ENCODE data around the gene C1QB.
"Not testable (repeated sequence)": the region's sequence is repeated elsewhere in the genome, so short reads cannot be mapped to it uniquely, and the experiment has no call there.

Gene C1QB

GRCh38 chr1:22658385-22659163, 5.5 kb downstream of the C1QB start:
- Histone ChIP-seq H3K4me3 (no peak overlapping the region), H3K27ac (no peak overlapping the region)

GRCh38 chr1:22660716-22661241, 7.7 kb downstream of the C1QB start:
- Histone ChIP-seq H3K27ac (no peak overlapping the region), H3K4me3 (no peak overlapping the region)

- Histone ChIP-seq H3K27ac (no peak overlapping the region), H3K4me3 (no peak overlapping the region)
Measured at GRCh38 chr1:22661880-22662279, 8.8 kb downstream of the C1QB start.

GRCh38 chr1:22662318-22662717, 9.3 kb downstream of the C1QB start:
- Histone ChIP-seq H3K27ac (no peak overlapping the region), H3K4me3 (no peak overlapping the region)

GRCh38 chr1:22662986-22663408, 10.0 kb downstream of the C1QB start:
- H3K27ac ChIP-seq, result no peak overlapping the region

GRCh38 chr1:22665752-22666151, 12.7 kb downstream of the C1QB start:
- H3K4me3 ChIP-seq, result no peak overlapping the region
- H3K27ac ChIP-seq, result no peak overlapping the region

More at GRCh38 chr1:22662986-22663408, 10.0 kb downstream of the C1QB start:
- H3K4me3 ChIP-seq, result no peak overlapping the region

- Histone ChIP-seq H3K4me3 (no peak overlapping the region), H3K27ac (no peak overlapping the region)
Measured at GRCh38 chr1:22666412-22666811, 13.4 kb downstream of the C1QB start.

- not testable (repeated sequence) for H3K27ac ChIP-seq, H3K4me3 ChIP-seq
Measured at GRCh38 chr1:22668840-22669239, 15.8 kb downstream of the C1QB start.

- Histone ChIP-seq H3K27ac (no peak overlapping the region), H3K4me3 (no peak overlapping the region)
Measured at GRCh38 chr1:22670352-22670975, 17.4 kb downstream of the C1QB start.

GRCh38 chr1:22671999-22672398, 19.0 kb downstream of the C1QB start:
- Histone ChIP-seq H3K4me3 (no peak overlapping the region), H3K27ac (no peak overlapping the region)

GRCh38 chr1:22673486-22674409, 20.7 kb downstream of the C1QB start:
- Histone ChIP-seq H3K27ac (no peak overlapping the region), H3K4me3 (no peak overlapping the region)

- Histone ChIP-seq H3K4me3 (no peak overlapping the region), H3K27ac (no peak overlapping the region)
Measured at GRCh38 chr1:22674410-22674749, 21.3 kb downstream of the C1QB start.

GRCh38 chr1:22676151-22676550, 23.1 kb downstream of the C1QB start:
- not testable (repeated sequence) for H3K27ac ChIP-seq, H3K4me3 ChIP-seq

GRCh38 chr1:22676916-22677583, 24.0 kb downstream of the C1QB start:
- H3K4me3 ChIP-seq, result no peak overlapping the region
- H3K27ac ChIP-seq, result no peak overlapping the region

GRCh38 chr1:22677931-22678896, 25.2 kb downstream of the C1QB start:
- no peak overlapping the region for H3K27ac ChIP-seq
- no peak overlapping the region for H3K4me3 ChIP-seq

- Histone ChIP-seq H3K4me3 (no peak overlapping the region), H3K27ac (no peak overlapping the region)
Measured at GRCh38 chr1:22680726-22681125, 27.7 kb downstream of the C1QB start.

- no peak overlapping the region for H3K27ac ChIP-seq
Measured at GRCh38 chr1:22681556-22682276, 28.7 kb downstream of the C1QB start.

GRCh38 chr1:22683547-22683946, 30.5 kb downstream of the C1QB start:
- H3K27ac ChIP-seq, result no peak overlapping the region
- H3K4me3 ChIP-seq, result no peak overlapping the region

More at GRCh38 chr1:22681556-22682276, 28.7 kb downstream of the C1QB start:
- H3K4me3 ChIP-seq, result no peak overlapping the region
